OCI-LY3 (cell line): Measurements from ENCODE around the gene KDM4B.

Experiments
- EZH2phosphoT487 ChIP-seq: fragments of 200-600 bp; shearing (Covaris generic); IDR thresholded peaks from 2 replicates; pipeline ENCODE4 v1.6.1; 2018; ENCODE audit warnings: antibody characterized with exemption, mixed run types, low read depth
- TF ChIP-seq, protein P1 (sequence below): fragments of 200-600, 300-600 bp; sonication (generic); IDR thresholded peaks from 2 replicates; pipeline ENCODE4 v1.5.1; 2014; ENCODE audit warnings: antibody characterized with exemption, low read length, low read depth

DNA sequence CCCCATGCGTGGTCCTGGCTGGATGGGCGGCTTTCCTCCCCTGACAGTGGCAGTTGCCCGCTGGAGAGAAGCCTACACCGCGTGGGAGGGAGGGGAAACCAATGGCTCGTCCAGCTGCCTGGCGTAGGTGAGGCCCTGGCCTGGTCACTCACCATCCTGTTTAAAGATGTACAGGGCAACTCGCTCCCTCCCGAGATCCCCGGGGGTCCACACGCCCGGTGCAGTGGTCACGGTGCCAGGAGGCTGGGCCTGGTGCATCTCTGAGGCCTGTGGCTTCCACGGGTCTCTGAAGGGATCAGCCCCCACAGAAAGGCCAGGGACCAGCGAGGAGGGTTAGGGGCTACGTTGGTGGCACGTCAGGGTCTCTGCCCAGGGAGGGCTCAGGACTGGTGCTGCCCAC, 156.5 kb downstream of the KDM4B start:
- TF ChIP-seq, protein P1, sequence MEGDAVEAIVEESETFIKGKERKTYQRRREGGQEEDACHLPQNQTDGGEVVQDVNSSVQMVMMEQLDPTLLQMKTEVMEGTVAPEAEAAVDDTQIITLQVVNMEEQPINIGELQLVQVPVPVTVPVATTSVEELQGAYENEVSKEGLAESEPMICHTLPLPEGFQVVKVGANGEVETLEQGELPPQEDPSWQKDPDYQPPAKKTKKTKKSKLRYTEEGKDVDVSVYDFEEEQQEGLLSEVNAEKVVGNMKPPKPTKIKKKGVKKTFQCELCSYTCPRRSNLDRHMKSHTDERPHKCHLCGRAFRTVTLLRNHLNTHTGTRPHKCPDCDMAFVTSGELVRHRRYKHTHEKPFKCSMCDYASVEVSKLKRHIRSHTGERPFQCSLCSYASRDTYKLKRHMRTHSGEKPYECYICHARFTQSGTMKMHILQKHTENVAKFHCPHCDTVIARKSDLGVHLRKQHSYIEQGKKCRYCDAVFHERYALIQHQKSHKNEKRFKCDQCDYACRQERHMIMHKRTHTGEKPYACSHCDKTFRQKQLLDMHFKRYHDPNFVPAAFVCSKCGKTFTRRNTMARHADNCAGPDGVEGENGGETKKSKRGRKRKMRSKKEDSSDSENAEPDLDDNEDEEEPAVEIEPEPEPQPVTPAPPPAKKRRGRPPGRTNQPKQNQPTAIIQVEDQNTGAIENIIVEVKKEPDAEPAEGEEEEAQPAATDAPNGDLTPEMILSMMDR = no peak
- no peak for TF ChIP-seq EZH2phosphoT487
